Hindlimb muscle (tissue), 1 donor: ENCODE results near the gene NFATC3. TPM values are rescaled to one million over a fixed set of nuclear protein-coding genes. Genes with fewer than 3 reads are reported as not detected.
"Not testable (repeated sequence)": the region's sequence is repeated elsewhere in the genome, so short reads cannot be mapped to it uniquely, and the experiment has no call there.

Experiments
- DNase-seq: peaks from one replicate; pipeline ENCODE4 v3.0.0-alpha.2; 2013
- polyA plus RNA-seq: library from polyadenylated mRNA; unstranded; fragments of 120-200 nt; gene quantifications from one replicate; pipeline ENCODE4 v1.2.1, GENCODE V29; 2013; ENCODE audit not compliant: insufficient read length

NFATC3 gene
- polyA plus RNA-seq, 1 donor: 30.2 TPM

- no peak for DNase-seq
Observed at GRCh38 chr16:68090130-68090529, 5.0 kb downstream of the NFATC3 start.

DNA sequence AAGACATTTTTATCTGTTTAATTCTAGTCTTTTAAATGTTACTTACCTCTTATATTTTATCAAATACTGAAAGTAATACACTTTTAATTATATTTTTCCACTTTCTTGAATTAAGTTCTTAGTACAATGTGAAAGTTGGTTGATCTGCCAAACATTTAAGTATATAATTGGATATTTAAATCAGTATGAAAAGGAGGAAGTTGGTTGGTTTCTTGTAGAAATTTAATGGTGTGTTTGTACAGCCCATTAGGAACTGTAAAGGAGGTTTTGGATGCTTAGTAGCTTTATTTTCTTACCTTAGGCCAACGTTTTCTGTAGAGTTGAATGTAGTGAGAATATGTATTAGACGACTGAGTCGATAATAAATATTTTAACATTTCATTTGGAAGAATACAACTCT is 5.4 kb downstream of the NFATC3 start:
- DNase-seq: no peak

- no peak for DNase-seq
Observed at GRCh38 chr16:68091380-68092261, 6.5 kb downstream of the NFATC3 start.

GRCh38 chr16:68092275-68092674 is 7.1 kb downstream of the NFATC3 start:
- not testable (repeated sequence) for DNase-seq

DNA sequence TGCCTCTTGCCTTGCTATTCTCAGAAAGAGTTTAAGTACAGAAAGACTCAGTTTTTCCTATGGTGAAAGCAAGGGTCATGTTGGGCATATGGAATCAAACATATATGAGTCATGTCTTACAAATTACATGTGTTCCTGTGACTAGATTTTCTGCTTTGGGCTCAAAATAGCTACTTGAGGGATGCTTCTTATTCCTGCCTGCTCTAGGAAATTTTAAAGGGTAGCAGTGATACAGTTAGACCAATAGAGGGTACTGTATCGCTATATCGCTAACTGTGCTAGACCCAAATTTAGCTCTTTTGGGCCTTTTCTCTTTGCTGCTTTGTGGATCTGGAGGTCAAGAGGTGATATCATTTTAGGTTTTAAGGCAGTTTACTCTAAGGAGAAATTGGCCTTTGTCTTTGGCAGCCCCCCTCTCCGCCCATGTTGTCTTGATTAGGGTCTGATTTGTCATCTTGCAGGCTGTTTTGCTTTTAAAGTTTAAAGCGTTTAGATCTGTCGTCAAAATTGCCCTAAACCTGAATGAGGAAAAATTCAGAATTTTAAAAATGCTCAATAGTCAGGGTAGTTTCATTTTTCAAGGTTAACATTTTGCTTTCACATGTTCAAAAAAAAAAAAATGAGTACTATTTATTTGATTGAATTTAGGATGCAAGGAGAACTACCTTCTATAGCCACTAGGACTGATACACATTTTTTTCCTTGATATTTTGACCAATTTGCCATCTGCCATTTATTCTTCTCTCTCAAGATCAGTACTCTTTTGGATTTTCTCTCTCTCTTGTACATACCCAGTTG is 8.8 kb downstream of the NFATC3 start:
- no peak for DNase-seq

DNA sequence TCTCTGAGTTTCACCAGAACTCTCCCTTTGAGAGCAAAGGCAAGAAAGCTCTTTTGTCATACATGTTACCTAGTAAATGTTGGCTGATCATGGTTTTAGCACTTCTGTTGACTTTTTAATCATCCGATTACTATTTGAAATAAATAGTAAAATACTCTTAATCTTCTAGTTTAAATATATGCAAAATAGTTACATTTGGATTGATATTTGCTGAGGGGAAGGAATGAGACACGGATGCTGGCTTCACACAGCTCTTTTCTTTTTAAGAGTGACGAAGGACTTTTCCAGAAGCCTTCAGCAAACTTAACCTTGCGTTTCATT is 9.4 kb downstream of the NFATC3 start:
- DNase-seq: no peak

GRCh38 chr16:68096491-68096890 is 11.3 kb downstream of the NFATC3 start:
- DNase-seq: no peak

DNA sequence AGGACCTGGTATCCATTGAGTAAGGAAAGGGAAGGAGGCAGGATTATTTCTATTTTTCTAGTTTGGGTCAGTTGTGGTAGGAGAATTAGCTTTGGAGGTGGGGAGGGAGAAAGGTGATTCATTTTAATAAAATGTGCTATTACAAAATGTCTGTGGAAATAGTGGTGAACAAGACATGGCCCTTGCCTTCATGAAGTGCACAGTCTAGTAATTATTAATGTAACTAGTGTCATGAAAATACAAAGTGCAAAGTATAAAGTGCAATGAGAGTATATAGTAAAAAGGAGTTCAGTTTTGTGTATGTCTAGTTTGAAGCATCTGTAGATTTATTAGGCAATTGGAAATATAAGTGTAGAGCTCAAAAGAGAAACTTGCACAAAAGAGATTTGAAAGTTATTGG is 11.9 kb downstream of the NFATC3 start:
- no peak for DNase-seq

GRCh38 chr16:68097895-68098294 is 12.7 kb downstream of the NFATC3 start:
- DNase-seq: no peak

DNA sequence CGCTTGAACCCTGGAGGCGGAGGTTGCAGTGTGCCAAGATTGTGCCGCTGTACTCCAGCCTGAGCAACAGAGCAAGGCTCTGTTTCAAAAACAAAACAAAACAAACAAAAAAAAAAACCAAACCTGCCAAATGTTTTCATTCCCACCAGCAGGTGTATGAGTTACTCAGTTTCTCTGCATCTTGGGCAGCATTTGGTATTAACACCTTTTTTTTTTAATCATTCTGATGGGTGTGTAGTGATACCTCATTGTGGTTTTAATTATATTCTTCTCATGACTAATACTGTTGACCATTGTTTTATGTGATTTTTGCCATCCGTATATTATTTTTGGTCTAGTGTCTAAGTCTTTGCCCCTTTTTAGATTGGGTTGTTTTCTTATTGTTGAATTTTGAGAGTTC is 15.3 kb downstream of the NFATC3 start:
- no peak for DNase-seq

DNA sequence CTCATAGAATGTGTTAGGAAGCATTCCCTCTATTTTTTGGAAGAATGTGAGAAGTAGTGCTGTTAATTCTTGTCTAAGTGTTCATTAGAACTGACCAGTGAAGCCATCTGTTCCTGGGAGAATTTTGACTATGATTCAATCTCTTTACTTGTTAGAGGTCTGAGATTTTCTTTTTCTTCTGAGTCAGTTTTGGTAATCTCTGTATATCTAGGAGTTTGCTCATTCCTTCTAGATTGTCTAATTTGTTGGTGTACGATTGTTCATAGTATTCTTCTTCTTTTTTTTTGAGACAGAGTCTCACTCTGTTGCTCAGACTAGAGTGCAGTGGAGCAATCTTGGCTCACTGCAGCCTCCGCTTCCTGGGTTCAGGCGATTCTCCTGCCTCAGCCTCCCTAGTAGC is 20.4 kb downstream of the NFATC3 start:
- no peak for DNase-seq

- not testable (repeated sequence) for DNase-seq
Observed at GRCh38 chr16:68107230-68107928, 22.2 kb downstream of the NFATC3 start.

- DNase-seq: not testable (repeated sequence)
Observed at GRCh38 chr16:68109156-68109555, 24.0 kb downstream of the NFATC3 start.

GRCh38 chr16:68110611-68111010 is 25.4 kb downstream of the NFATC3 start:
- not testable (repeated sequence) for DNase-seq

- DNase-seq: no peak
Observed at GRCh38 chr16:68111379-68111778, 26.2 kb downstream of the NFATC3 start.

DNA sequence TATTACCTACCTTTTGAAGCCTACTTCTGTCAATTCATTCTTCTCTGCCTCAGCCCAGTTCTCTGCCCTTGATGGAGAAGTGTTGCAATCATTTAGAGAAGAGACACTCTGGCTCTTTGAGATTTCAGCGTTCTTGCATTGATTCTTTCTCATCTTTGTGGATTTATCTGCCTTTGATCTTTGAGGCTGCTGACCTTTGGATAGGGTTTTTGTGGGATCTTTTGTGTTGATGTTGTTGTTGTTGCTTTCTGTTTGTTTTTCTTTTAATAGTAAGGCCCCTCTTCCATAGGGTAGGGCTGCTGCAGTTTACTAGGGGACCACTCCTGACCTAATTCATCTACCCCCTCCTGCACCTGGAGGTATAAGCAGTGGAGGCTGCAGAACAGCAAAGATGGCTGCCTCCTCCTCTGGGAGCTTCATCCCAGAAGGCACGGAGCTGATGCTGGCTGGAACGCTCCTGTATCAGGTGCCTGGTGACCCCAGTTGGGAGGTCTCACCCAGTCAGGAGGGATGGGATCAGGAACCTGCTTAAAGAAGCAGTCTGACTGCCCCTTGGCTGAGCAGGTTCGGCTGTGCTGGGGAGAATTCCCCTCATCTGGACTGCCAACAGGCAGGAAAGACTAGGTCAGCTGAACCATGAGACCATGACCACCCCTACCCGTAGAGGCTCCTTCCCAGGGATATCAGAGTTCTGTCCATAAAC is 28.0 kb downstream of the NFATC3 start:
- DNase-seq: no peak

DNA sequence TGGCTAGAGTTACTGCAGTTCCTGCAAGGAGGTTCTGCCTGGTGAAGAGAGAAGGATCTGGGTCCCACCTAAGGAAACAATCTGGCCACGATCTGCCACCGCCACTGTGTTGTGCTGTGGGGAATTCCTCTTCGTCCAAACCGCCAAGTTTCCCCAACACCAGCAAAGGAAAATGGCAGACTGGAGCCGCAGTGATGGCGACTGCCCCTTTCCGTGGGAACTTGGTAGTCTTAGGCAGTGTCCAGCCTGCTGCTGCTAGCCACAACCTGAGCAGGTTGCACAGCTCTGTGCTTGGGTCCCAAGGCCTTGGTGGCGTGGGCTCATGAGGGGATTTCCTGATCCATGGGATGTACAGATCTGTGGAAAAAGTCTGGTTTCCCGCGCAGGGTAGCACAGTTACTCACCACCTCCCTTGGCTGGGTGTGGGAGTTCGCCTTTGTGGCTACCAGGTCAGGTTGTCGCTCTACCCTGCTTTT is 28.6 kb downstream of the NFATC3 start:
- DNase-seq: no peak

DNA sequence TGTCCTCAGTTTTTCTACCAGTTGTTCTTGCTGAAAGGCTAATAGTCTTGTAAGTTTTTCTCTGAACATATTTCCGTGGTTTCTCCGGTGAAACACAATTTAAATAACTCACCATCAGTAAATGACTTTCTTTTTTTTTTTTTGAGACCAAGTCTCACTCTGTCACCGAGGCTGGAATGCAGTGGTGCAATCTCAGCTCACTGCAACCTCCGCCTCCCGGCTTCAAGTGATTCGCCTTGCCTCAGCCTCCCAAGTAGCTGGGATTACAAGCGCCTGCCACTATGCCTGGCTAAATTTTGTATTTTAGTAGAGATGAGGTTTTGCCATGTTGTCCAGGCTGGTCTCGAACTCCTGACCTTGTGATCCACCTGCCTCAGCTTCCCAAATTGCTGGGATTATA is 29.8 kb downstream of the NFATC3 start:
- not testable (repeated sequence) for DNase-seq

DNA sequence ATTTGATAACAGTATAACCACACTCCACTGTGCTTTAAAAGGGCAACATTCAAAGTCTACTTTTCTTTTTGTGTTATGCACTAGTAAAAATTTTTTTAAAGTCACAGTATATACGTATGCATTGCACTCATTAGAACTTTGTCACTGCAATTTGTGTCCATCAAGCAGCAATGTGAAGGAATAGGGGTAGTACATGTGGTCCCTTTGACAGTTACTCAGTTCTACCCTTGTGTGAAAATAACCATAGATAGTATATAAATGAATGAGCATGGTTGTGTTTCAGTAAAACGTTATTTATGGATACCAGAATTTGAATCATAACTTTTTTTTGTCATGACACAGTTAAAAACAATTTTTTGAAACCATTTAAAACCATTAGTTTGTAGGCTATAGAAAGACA is 30.7 kb downstream of the NFATC3 start:
- no peak for DNase-seq

DNA sequence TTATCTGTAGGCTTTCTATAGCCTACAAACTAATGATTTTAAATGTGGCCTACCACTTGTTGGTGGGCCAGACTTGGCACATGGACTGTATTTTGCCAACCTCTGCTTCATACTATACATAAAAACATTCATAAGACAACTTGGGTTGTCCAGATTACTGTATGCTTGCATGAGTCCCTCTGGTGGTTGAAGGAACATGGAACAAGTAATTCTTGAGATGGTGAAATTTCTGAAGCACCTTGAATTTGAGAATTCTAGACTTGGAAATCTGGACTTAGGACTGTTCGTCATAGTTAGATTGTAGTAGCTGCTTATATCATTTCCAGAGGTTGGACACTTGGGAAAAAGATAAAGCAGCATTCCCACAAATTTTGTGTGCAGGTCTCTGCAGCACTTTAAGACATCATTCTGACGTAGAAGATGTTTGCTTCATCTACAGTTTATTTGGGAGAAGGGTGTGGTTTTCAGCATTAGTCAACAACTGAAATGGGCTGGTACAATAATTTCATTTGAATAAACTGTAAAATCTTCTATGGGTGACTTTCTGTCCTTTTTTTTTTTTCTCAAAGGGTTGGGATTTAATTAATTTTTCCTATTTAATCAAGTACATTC is 31.2 kb downstream of the NFATC3 start:
- no peak for DNase-seq

- no peak for DNase-seq
Observed at GRCh38 chr16:68117884-68118283, 32.7 kb downstream of the NFATC3 start.

- DNase-seq: not testable (repeated sequence)
Observed at GRCh38 chr16:68118954-68119353, 33.8 kb downstream of the NFATC3 start.
